ENCODE data around the gene ZC3H18.

- no peak for TF ChIP-seq POLR2A (IDR thresholded peaks at IDR 0.05; ENCODE audit: low read depth, low read length)
- no peak for TF ChIP-seq TAF1 (IDR thresholded peaks at IDR 0.05; ENCODE audit: borderline replicate concordance, low read depth, low read length)
Observed at GRCh38 chr16:88618956-88619667, 48.9 kb downstream of the ZC3H18 start.

All from GM12892 (cell line).